BJ (cell line): ENCODE measurements around the gene JRKL. TPM values are rescaled to one million over a fixed set of nuclear protein-coding genes. Genes with fewer than 3 reads are reported as not detected.
"Not testable (repeated sequence)": the region's sequence is repeated elsewhere in the genome, so short reads cannot be mapped to it uniquely, and the experiment has no call there.

Experiments
- CTCF ChIA-PET: fragments of 350-600 bp; formaldehyde crosslinking; extraction: SDS; loops from one replicate; lab custom pipeline; 2021; ENCODE audit warnings: antibody characterized with exemption, inconsistent platforms; lab: Yijun Ruan, JAX
- POLR2A ChIA-PET: fragments of 300-600 bp; sonication (Branson Sonifier 250); formaldehyde crosslinking; extraction: SDS; loops from one replicate; lab custom pipeline; 2021; ENCODE audit warnings: antibody characterized with exemption; lab: Charles Lee
- DNase-seq: peaks from one replicate; pipeline ENCODE4 v3.0.0-alpha.2; 2011; ENCODE audit warnings: low read depth
- H3K27me3 ChIP-seq: 2 replicates; pipeline ENCODE4 v1.6.0; 2011; ENCODE audit warnings: low read length; ENCODE audit not compliant: control insufficient read depth, insufficient read depth
- H3K36me3 ChIP-seq: 2 replicates; pipeline ENCODE4 v1.5.1; 2011; ENCODE audit warnings: low read length; ENCODE audit not compliant: control insufficient read depth, insufficient read depth
- H3K4me3 ChIP-seq: 2 replicates; pipeline ENCODE4 v1.5.1; 2011; ENCODE audit warnings: low read depth, mild to moderate bottlenecking, control low read depth, low read length
- CTCF ChIP-seq: IDR thresholded peaks from 2 replicates; pipeline ENCODE4 v1.5.1; 2011; ENCODE audit warnings: low read depth, mild to moderate bottlenecking, control low read depth, inconsistent platforms, low read length, moderate library complexity; ENCODE audit not compliant: insufficient read depth
- polyA plus RNA-seq: library from polyadenylated mRNA; depleted of rRNA; stranded (reverse); fragments of >200 nt; gene quantifications from 2 replicates; pipeline ENCODE4 v1.2.3, GENCODE V29; 2011

Gene JRKL
- polyA plus RNA-seq, 1 experiment = 2.9 TPM

GRCh38 chr11:96393753-96394348 is 4.0 kb downstream of the JRKL start:
- H3K27me3 ChIP-seq = no peaks in the 10 kb centered on the region
- TF ChIP-seq CTCF = peak; percentile 71
- no peak overlapping the region for H3K4me3 ChIP-seq
- DNase-seq = no peak
- no peaks in the 10 kb centered on the region for H3K36me3 ChIP-seq
- POLR2A ChIA-PET = no interaction called here
- CTCF ChIA-PET = interaction anchor here (0.7 to 2.4 kb wide), 8 partner anchors 9 to 1444 kb away, joined by 3 to 17 read pairs (median 6); partner anchors contain the start of genes CEP57, FAM76B and MAML2

GRCh38 chr11:96394773-96395172 is 5.0 kb downstream of the JRKL start:
- TF ChIP-seq CTCF = no peak
- Histone ChIP-seq H3K4me3 (no peak overlapping the region), H3K27me3 (no peaks in the 10 kb centered on the region), H3K36me3 (no peaks in the 10 kb centered on the region)
- ChIA-PET CTCF (interaction anchor here (1.6 to 2.4 kb wide), 3 partner anchors 546 to 605 kb away, joined by 7 to 17 read pairs (median 10); partner anchors contain the start of genes CEP57 and FAM76B), POLR2A (no interaction called here)
- DNase-seq = no peak

- Histone ChIP-seq H3K4me3 (no peak overlapping the region), H3K36me3 (no peaks in the 10 kb centered on the region), H3K27me3 (no peaks in the 10 kb centered on the region)
- TF ChIP-seq CTCF = no peak
- DNase-seq = no peak
- POLR2A ChIA-PET = no interaction called here
- CTCF ChIA-PET = interaction anchor here (1.0 kb wide), 1 partner anchor 561 kb away, joined by 3 read pairs; no protein-coding TSS in a partner anchor
Measured at GRCh38 chr11:96396637-96397036, 6.8 kb downstream of the JRKL start.

- no peak for TF ChIP-seq CTCF
- DNase-seq = no peak
- CTCF ChIA-PET = interaction anchor here (1.4 kb wide), 1 partner anchor 564 kb away, joined by 3 read pairs; no protein-coding TSS in a partner anchor
- H3K4me3 ChIP-seq = no peak overlapping the region
- H3K36me3 ChIP-seq = no peaks in the 10 kb centered on the region
- POLR2A ChIA-PET = no interaction called here
- no peaks in the 10 kb centered on the region for H3K27me3 ChIP-seq
Measured at GRCh38 chr11:96397863-96398262, 8.1 kb downstream of the JRKL start.

GRCh38 chr11:96400697-96401096 is 10.9 kb downstream of the JRKL start:
- CTCF ChIA-PET = no interaction called here
- TF ChIP-seq CTCF = no peak
- H3K27me3 ChIP-seq = no peaks in the 10 kb centered on the region
- POLR2A ChIA-PET = no interaction called here
- no peak overlapping the region for H3K4me3 ChIP-seq
- no peak for DNase-seq
- no peaks in the 10 kb centered on the region for H3K36me3 ChIP-seq

- POLR2A ChIA-PET, CTCF ChIA-PET, H3K4me3 ChIP-seq, H3K36me3 ChIP-seq, DNase-seq, H3K27me3 ChIP-seq: not testable (repeated sequence)
Measured at GRCh38 chr11:96411412-96411811, 21.6 kb downstream of the JRKL start.
